Effector CD8-positive, alpha-beta T cell (primary cell): Measurements from ENCODE around the gene CSTF1.
"Not testable (repeated sequence)": the region's sequence is repeated elsewhere in the genome, so short reads cannot be mapped to it uniquely, and the experiment has no call there.

Experiments
- DNase-seq: peaks from one replicate; lab custom pipeline; 2025; lab: John Stamatoyannopoulos, UW

CSTF1 gene

GRCh38 chr20:56409521-56409920, 17.1 kb downstream of the CSTF1 start:
- DNase-seq: no peak

GRCh38 chr20:56409956-56410355, 17.5 kb downstream of the CSTF1 start:
- DNase-seq: no peak

GRCh38 chr20:56411287-56411686, 18.8 kb downstream of the CSTF1 start:
- not testable (repeated sequence) for DNase-seq

DNA sequence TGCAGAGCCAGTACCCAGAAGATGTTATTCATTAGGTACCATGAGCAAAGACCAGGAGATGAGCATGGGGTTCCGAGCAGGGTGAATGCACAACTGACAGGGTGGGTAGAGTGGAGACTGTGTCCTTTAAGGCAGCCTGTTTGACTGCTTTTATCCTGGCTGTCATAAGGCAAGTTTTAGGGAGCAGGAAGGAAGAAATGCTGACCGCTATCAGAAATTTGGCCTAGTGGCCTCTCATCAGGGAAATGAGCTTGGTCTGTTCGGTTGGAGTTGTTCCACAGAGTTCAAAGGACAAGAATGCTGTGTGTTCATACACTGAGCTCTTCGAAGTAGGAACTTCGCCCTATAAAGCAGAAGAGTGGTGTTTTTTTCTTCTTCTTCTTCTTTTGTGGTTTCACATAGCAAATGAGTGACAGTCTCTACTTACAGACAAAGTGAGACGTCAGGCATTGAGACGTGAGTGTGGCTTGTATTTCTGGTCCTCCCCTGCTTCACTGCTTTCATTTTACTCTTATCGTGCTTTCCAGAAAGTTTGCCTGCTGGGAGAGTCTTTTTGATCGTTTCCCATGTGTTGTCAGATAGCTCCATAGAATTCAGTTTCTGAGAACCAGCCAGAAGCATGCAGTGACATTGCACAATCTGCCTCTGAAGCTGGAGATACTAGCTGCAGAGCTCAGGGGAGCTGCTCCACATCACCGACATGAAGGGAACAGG, 19.5 kb downstream of the CSTF1 start, which contains the start of gene CASS4:
Gene CASS4 (plus strand): TSS at position 502 of the 714 bp plus-strand sequence. CDS start 199 bp downstream, at position 701.
- peak; percentile 6 for DNase-seq

DNA sequence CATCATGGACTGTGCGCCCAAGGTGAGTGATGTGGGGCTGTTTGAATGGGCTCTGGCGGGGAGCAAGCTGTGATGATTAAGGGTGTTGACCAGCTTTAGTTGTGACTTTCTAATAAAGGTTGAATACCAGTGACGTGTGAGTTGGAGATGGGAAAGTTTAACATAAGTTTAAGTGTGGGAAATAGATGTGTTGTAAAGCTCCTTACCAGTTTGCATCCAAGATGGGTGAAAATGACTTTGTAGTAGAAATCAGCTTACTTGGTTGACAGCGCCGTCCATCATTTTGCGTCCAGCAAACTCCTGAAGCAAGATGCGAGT, 20.0 kb downstream of the CSTF1 start:
- DNase-seq: no peak

DNA sequence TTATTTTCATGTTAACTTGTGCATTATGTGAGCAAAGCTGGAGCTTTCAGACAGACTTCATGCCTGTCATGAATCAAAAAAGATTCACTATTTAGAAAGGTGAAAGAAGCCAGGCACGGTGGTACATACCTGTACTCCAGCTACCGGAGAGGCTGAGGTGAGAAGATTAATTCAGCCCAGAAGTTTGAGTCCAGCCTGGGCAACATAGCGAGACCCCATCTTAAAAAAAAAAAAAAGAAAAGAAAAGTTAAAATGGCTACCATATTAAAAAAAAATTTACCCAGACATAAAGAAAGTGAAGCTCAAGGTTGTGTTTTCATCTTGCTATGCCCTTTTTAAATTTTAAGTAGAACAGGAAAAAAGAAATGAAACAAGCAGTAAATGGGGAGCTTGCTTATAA, 20.5 kb downstream of the CSTF1 start:
- DNase-seq: no peak

- peak; percentile 7 for DNase-seq
Observed at GRCh38 chr20:56414842-56415765, 22.7 kb downstream of the CSTF1 start.

- no peak for DNase-seq
Observed at GRCh38 chr20:56417402-56417801, 25.0 kb downstream of the CSTF1 start.

- DNase-seq: no peak
Observed at GRCh38 chr20:56417911-56418310, 25.5 kb downstream of the CSTF1 start.

DNA sequence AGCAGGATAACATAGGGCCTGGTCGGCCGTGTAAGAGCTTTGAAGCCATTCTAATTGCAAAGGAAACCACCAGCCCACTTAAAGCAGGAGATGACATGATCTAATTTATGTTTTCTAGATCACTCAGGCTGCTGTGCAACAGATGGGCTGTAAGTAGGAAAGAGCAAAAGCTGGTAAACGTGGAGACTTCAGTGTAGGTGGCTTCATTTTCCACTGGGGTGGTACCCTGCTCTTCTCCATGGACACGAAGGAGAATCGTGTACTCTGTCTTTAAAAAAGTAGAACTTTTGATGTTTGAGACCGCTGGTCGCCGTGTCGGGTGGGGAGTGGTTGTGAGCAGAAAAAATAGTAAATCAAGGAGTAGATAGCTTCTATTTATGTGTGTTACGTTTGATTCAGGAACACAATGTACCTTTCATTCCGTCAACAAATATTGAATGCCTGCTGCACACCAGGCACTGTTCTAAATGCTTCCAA, 26.0 kb downstream of the CSTF1 start:
- DNase-seq: peak; percentile 3

DNA sequence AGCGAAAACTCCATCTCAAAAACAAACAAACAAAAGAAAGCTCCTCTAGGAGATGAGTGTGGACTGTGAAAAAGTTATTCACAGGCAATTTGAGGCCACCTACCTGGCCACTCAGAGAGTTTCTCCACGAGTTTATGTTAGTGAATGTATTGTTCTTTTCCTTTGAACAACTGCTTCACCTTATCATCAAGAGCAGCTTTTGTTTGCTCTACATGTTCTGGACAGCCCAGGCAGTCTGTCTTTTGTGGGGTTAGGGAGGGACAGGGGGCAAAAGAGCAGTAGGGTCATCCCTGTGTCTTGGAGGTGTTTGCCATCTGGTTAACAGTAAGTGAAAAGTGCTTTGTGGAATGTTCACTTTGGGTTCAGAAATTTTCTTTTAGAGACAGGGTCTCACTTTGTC, 27.6 kb downstream of the CSTF1 start:
- DNase-seq: no peak

DNA sequence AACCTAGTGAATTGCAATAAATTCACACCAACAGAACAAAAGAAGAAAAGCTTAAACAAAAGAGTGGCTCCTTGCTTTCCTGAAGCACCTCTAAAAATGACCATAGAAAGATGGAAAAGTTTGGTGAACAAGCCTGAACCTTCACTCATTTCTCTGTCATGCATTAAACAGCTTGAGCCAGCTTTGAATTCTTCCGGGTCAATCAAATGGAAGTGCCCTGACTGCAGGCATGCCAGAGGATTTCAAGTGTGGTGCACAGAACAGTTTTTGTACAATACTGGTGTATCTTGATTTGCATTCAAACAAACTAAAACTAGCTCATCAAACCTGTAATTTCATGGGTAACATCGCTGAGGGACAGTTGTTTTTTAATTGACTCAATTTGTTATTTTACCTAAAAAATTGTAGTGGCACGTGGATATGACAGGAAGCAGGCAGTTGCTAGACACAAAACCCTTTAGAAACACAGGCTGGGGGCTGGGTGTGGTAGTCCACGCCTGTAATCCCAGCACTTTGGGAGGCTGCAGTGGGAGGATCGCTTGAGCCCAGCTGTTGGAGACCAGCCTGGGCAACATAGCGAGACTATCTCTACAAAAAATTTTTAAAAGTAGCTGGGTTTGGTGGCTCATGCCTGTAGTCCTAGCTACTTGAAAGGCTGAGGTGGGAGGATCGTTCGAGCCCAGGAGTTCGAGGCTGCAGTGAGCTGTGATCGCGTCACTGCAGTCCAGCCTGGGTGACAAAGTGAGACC, 28.7 kb downstream of the CSTF1 start:
- no peak for DNase-seq

DNA sequence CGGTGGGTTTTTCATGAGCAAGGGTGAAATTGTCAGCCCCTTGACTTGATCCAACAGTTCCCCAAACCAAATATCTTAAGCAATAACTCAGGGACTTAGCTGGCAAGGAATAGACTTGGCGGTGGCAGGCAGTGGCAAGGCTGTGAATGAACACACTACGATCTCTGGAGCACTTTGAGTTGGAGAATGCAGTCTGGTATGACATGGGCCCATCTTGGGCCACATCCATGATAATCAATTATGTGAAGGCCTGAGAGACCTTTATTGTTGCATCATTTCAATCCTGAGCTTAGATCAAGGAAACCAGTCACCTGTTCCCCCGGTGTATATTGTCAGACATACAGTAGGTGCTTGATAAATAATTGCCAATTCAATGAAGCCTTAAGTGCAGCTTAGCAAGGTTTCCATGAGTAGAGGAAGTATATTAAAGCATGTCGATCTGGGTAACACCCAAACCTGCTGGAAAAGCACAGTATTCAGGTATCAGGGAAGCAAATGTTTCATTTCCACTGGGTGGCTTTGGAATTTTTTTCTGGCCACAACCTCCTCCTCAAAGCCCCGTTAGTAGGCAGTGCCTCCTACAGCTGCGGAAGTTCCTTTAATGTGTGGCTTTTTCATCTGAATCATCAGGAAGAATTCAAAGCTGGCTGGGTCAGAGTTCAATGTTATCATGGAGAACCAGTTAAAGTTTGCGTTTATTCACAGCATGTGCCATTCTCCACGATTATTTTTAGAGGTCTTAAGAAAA, 29.8 kb downstream of the CSTF1 start:
- DNase-seq: no peak

DNA sequence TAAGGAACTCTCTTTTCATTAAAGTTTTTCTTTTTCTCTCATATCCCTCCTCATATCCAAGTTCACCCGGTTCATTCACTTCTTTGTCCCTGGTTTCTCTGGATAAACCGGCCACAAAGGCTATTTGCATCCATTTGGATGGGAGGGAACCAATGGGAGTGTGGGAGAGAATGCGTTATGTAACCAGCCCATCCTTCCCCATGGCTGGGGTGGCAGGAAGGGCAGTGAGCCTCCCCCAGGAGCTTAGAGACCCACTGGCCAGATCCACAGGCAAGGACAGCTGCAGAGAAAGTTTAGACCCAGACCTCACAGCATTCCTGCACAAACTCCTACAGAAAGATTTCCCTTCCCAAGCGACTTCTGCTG, 30.4 kb downstream of the CSTF1 start:
- no peak for DNase-seq

GRCh38 chr20:56423211-56423610, 30.8 kb downstream of the CSTF1 start:
- no peak for DNase-seq

DNA sequence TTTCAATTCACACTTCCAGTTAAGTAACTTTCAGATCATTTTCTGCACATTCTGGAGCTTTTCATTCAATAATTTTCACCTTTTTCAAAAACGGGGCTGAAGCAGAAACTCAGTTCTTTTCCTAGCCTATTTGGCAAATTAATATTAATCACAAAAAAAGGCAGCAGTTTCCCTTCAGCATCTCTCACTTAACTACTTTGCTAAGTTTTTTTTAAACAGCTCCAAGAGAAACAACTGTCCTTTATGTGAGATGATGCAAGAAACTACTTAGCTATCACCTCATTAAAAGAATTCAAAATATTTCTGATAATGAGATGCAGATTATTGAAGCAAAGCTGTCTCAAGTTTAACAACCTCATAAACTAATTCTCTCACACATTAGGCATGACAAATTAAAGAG, 31.4 kb downstream of the CSTF1 start:
- no peak for DNase-seq

DNA sequence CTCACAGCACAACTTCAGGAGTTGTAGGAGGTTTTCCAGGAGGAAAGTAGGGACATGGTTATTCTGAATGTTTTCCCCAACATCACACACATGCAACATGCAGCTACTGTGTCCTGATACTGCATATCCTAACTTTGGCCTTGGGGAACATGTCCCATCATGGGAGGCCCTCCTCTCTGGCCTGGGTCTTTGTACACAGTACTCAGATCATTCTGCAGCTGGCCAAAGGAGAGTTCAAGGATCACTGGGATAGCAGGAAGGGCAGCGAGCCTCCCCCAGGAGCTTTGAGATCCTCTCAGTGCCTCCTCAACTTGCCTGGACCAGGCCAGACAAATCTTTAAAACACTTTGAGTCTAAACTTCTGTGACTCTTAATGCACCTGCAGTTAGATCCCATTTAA, 32.5 kb downstream of the CSTF1 start:
- no peak for DNase-seq

DNA sequence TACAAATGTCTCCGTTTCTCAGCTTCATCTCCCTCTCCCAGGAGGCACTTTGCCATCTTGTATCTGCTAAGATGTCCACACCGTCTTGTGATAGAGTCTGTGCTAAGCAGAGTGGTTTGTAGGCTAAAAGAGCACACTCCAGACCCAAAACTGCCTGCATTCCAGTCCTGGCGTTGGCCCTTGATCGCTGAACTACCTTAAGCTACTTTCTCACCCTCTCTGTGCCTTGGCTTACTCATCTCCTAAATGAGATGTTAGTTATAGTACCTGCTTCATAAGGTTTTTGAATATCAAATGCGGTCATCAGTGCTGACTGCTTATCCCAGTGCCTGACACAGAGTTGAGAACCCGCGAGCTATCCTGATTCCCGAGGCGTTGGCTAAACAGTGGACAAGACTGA, 33.6 kb downstream of the CSTF1 start:
- no peak for DNase-seq

- DNase-seq: no peak
Observed at GRCh38 chr20:56426926-56427325, 34.5 kb downstream of the CSTF1 start.

- no peak for DNase-seq
Observed at GRCh38 chr20:56427797-56428196, 35.4 kb downstream of the CSTF1 start.

GRCh38 chr20:56428410-56428809, 36.0 kb downstream of the CSTF1 start:
- no peak for DNase-seq

GRCh38 chr20:56428881-56429280, 36.4 kb downstream of the CSTF1 start:
- no peak for DNase-seq
